Measurements from ENCODE around the gene SLC15A1. TPM values are rescaled to one million over a fixed set of nuclear protein-coding genes. Genes with fewer than 3 reads are reported as not detected.

SLC15A1 gene, protein sequence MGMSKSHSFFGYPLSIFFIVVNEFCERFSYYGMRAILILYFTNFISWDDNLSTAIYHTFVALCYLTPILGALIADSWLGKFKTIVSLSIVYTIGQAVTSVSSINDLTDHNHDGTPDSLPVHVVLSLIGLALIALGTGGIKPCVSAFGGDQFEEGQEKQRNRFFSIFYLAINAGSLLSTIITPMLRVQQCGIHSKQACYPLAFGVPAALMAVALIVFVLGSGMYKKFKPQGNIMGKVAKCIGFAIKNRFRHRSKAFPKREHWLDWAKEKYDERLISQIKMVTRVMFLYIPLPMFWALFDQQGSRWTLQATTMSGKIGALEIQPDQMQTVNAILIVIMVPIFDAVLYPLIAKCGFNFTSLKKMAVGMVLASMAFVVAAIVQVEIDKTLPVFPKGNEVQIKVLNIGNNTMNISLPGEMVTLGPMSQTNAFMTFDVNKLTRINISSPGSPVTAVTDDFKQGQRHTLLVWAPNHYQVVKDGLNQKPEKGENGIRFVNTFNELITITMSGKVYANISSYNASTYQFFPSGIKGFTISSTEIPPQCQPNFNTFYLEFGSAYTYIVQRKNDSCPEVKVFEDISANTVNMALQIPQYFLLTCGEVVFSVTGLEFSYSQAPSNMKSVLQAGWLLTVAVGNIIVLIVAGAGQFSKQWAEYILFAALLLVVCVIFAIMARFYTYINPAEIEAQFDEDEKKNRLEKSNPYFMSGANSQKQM
- total RNA-seq: not detected

DNA sequence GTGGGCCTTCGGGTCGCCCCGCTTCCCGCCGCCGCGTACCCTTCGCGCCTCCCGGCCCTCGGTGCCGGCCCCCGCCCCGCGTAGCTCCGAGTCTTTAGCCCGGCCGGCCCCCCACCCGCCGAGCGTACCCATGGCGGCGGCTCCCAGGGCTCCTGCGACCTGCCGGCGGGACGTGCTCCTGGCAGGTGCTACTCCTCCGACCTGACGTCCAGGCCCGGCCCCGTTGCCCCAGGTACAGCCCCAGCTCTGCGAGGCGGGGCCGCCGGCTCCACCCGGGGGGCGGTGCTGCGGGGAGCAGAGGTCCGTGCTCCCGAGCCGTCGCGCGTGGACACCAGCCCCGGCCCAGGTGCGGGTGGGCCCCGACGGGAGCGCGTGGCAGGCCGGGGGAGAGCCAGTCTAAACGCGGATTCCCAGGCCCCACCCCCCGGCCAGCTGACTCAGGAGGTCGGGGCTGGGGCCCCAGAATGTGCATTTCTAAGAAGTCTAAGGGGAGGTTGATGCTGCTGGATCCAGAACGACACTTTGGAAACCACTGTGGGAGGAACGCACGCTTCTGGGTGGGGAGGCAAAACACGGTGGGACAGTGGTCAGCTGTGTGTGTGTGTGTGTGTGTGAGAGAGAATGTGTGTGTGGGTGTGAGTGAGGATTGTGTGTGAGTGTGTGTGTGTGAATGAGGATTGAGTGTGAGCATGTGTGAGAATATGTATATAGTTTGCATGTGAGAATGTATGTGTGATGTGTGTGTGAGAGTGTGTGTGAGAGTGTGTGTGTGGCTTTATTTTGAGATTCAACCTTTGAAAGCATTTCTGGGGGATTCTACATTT lies at the start of gene SLC15A1:
Gene SLC15A1 (minus strand): TSS at position 206 of the 824 bp plus-strand sequence. CDS start 74 bp downstream, at position 132.
- TF ChIP-seq, protein P1, sequence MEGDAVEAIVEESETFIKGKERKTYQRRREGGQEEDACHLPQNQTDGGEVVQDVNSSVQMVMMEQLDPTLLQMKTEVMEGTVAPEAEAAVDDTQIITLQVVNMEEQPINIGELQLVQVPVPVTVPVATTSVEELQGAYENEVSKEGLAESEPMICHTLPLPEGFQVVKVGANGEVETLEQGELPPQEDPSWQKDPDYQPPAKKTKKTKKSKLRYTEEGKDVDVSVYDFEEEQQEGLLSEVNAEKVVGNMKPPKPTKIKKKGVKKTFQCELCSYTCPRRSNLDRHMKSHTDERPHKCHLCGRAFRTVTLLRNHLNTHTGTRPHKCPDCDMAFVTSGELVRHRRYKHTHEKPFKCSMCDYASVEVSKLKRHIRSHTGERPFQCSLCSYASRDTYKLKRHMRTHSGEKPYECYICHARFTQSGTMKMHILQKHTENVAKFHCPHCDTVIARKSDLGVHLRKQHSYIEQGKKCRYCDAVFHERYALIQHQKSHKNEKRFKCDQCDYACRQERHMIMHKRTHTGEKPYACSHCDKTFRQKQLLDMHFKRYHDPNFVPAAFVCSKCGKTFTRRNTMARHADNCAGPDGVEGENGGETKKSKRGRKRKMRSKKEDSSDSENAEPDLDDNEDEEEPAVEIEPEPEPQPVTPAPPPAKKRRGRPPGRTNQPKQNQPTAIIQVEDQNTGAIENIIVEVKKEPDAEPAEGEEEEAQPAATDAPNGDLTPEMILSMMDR (IDR thresholded peaks at IDR 0.05; ENCODE audit: low read depth): no peak

DNA sequence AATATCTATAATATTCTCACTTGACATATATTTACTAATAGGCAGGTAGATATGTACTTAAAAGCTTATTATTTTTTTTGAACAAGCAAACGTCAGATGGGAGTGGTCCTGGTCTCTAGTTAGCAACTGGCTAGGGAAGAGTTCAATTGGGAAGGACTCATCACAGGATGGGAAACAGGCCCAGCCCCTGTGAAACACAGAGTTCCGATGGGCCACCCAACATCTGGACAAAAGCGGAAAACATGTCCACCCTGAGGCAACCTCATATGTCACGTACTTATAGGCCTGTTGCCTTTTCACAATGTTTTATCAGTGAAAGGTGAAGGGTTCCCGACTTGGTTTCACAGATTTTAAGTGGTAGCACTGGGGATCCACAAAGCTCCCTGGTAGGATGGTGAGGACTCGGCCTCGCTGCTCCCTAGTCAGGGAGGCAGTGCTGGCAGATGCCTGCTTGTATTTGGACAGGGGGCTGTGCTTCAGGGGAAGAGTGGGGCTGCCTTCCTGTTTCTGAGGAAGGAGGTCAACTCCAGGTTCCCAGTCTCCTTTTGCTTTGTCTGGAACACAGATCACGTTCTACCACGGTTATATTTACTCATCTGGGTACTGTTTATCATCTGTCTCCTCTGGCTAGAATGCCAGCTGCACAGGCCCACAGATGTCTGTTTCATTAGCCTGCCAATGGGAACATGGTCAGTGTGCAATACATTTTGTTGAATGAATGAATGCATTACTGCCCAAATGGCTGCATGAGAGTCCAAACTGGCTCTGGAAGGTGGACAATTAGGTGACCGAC lies 49.4 kb upstream of the SLC15A1 start:
- TF ChIP-seq, protein P1 (IDR thresholded peaks at IDR 0.05; ENCODE audit: low read depth): no peak

DNA sequence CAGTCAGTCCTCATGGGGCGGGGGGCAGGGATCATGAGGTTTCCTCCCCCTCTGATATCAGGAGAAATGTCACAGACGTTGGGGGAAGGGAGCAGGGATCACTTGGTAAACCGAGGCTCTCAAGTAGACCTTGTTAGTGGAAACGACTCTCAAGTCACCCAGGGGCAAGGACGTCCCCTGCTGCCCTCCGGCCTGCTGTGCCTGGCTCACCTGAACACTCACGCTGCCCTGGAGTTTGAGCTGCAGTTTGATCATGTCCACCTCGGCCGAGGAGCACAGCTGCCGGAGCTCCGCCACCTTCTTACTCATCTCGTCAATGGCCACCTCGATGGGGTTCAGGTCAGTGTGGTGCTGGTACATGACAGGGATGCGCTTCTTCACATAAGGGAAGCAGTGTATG lies 47.6 kb upstream of the SLC15A1 start:
- TF ChIP-seq, protein P1 (IDR thresholded peaks at IDR 0.05; ENCODE audit: low read depth): no peak

DNA sequence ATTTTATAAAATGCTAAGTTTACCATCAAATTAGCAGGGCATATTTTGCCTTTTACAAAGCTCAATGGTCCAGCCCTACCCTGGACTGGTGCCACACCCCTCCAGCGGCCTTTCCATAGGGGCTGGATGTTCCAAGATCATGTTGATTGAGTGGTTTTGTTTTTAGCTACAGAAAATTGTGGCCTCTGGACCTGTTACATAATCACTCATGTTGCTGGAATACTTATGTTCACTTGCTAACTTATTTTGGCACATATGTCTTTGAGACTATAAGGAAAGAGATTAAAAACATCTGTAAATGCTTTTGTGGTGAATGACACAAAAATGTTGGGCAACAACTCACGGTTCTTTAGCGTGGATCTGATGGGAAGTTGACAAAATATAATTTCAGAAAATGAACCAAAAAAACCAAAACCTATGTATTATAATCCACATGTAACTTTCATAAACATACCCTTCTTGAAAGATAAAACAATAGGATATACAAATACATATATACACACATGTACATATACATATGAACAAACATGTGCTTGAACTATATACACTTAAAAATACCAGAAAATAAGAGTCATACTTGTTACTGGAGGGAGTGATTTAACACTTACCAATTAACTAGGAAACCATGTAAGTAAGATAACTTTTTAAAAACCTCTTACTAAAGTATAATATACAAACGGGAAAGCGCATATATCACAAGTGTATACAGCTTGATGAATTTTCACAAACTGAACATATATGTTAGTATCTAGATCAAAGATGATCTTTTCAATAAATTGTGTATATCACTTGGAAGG lies 46.6 kb upstream of the SLC15A1 start:
- TF ChIP-seq, protein P1 (IDR thresholded peaks at IDR 0.05; ENCODE audit: low read depth): no peak

DNA sequence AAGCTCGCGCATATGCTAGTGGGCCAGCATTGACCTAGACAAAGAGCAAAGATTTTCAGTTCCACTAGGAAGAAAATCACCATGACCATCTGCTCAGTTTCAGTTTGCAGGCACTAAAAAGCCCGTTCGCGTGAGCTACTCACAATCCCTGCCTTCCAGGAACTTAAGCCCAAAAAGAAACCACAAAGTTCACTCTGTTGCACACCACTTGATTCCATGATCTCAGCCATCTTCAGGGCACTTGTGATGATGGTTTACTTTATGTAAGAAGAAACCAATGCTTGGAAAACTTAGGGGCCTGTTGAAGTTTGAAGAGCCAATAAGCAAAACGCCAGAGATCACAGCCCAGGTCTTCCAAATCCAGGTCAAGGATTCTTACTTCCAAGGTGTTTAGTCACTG lies 45.0 kb upstream of the SLC15A1 start:
- TF ChIP-seq, protein P1 (IDR thresholded peaks at IDR 0.05; ENCODE audit: low read depth): no peak

DNA sequence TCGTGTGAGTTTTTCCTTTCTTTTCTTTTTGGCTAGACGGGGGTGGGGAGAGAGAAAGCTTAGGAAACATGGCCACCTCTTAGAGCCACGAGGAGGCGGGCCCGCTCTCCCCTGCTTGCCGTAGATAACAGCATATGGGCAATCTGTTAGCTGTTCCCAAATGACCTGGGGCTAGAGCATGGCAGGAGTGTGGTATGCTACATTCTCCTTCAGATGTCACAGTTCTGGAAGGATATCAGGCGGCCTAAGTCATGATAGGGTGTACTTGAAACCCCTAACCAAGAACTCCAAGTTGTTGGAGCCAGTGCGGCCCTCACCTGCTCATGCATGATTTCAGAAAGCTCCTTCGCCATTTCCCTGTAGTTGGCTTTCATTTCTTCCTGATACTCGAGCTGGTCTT lies 44.3 kb upstream of the SLC15A1 start:
- TF ChIP-seq, protein P1 (IDR thresholded peaks at IDR 0.05; ENCODE audit: low read depth): no peak

Measured in subcutaneous adipose tissue (tissue), 4 donors.